ENCODE data around the gene SPACA7.

GRCh38 chr13:112354330-112355273, 21.6 kb upstream of the SPACA7 start:
- TF ChIP-seq, protein P1, sequence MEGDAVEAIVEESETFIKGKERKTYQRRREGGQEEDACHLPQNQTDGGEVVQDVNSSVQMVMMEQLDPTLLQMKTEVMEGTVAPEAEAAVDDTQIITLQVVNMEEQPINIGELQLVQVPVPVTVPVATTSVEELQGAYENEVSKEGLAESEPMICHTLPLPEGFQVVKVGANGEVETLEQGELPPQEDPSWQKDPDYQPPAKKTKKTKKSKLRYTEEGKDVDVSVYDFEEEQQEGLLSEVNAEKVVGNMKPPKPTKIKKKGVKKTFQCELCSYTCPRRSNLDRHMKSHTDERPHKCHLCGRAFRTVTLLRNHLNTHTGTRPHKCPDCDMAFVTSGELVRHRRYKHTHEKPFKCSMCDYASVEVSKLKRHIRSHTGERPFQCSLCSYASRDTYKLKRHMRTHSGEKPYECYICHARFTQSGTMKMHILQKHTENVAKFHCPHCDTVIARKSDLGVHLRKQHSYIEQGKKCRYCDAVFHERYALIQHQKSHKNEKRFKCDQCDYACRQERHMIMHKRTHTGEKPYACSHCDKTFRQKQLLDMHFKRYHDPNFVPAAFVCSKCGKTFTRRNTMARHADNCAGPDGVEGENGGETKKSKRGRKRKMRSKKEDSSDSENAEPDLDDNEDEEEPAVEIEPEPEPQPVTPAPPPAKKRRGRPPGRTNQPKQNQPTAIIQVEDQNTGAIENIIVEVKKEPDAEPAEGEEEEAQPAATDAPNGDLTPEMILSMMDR (conservative IDR thresholded peaks at IDR 0.05; ENCODE audit: low read depth, low read length) = no peak
- TF ChIP-seq EZH2 (IDR thresholded peaks at IDR 0.05; ENCODE audit: low read length, unreplicated experiment) = no peak
